Measurements from ENCODE around the gene AVPI1.

Gene AVPI1

GRCh38 chr10:97686962-97687784 is at the start of gene AVPI1:
AVPI1 (minus strand) TSS chr10:97687241; CDS start chr10:97679905, 7,336 bp downstream.
- DNase-seq, result peak; percentile 93 to 96

GRCh38 chr10:97736403-97736901 is 49.4 kb upstream of the AVPI1 start:
- DNase-seq, result no peak

- DNase-seq, result no peak
Measured at GRCh38 chr10:97734021-97734420, 47.0 kb upstream of the AVPI1 start.

GRCh38 chr10:97733256-97733655 is 46.2 kb upstream of the AVPI1 start:
- no peak for DNase-seq

- DNase-seq, result no peak
Measured at GRCh38 chr10:97732052-97732359, 45.0 kb upstream of the AVPI1 start.

- DNase-seq, result peak; percentile 61 to 63
Measured at GRCh38 chr10:97731346-97732051, 44.5 kb upstream of the AVPI1 start.

- DNase-seq, result no peak
Measured at GRCh38 chr10:97729014-97729413, 42.0 kb upstream of the AVPI1 start.

GRCh38 chr10:97726636-97727178 is 39.7 kb upstream of the AVPI1 start:
- DNase-seq, result no peak

GRCh38 chr10:97724341-97724941 is 37.4 kb upstream of the AVPI1 start:
- no peak for DNase-seq

GRCh38 chr10:97723001-97723400 is 36.0 kb upstream of the AVPI1 start:
- DNase-seq, result no peak

GRCh38 chr10:97721871-97722780 is 35.1 kb upstream of the AVPI1 start:
- DNase-seq, result no peak

- DNase-seq, result no peak
Measured at GRCh38 chr10:97719602-97720001, 32.6 kb upstream of the AVPI1 start.

GRCh38 chr10:97718659-97719142 is 31.7 kb upstream of the AVPI1 start:
- no peak for DNase-seq

GRCh38 chr10:97718178-97718577 is 31.1 kb upstream of the AVPI1 start:
- no peak for DNase-seq

GRCh38 chr10:97717627-97718026 is 30.6 kb upstream of the AVPI1 start:
- no peak for DNase-seq

- no peak for DNase-seq
Measured at GRCh38 chr10:97715259-97715874, 28.3 kb upstream of the AVPI1 start.

- no peak for DNase-seq
Measured at GRCh38 chr10:97714401-97715258, 27.6 kb upstream of the AVPI1 start.

- peak; percentile 68 to 75 for DNase-seq
Measured at GRCh38 chr10:97713826-97714400, 26.9 kb upstream of the AVPI1 start.

GRCh38 chr10:97713339-97713825 is 26.3 kb upstream of the AVPI1 start, which contains the start of gene MARVELD1:
MARVELD1 (plus strand) TSS chr10:97713730; CDS start chr10:97713877, 147 bp downstream.
- peak; percentile 27 to 37 for DNase-seq
